Activated CD4-positive, alpha-beta T cell treated with anti-CD3 and anti-CD28 coated beads, Interleukin-10, Interleukin-2, amounts not matched to agents 100 ng/mL and 50 ng/mL, durations not matched to agents 16 hours and 8 hours (primary cell): Measurements from ENCODE around the gene CCL16.

ENCODE experiments used
- DNase-seq: peaks from one replicate; pipeline ENCODE4 v3.0.0-alpha.2; 2020

CCL16 gene

DNA sequence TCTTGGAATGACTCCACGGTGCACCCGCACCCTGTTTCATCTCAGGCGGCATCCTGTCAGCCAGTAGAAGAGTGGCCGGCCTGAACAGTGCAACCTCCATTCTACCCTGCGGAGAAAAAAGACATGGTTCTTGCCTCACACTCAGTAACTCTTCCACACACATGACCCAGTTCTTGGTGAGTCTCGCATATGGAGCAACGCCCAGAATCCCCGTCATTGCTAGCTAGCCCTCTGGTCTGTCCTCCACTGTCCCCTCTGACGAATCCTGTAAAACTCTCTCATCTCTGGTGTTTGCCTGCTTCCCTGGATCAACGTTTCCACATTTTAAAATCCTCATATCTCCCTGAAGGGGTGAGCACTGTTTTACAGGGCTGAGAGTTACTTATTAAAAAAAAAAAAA lies 46.5 kb downstream of the CCL16 start:
- DNase-seq: no peak

- DNase-seq: no peak
Observed at GRCh38 chr17:35932586-35932985, 48.7 kb downstream of the CCL16 start.

GRCh38 chr17:35931794-35932425 lies 49.4 kb downstream of the CCL16 start:
- no peak for DNase-seq

GRCh38 chr17:35930211-35931065 lies 50.9 kb downstream of the CCL16 start, which contains the start of gene RDM1:
Gene RDM1 (minus strand): TSS chr17:35930773. CDS start chr17:35930727, 46 bp downstream.
- DNase-seq: peak; percentile 94

DNA sequence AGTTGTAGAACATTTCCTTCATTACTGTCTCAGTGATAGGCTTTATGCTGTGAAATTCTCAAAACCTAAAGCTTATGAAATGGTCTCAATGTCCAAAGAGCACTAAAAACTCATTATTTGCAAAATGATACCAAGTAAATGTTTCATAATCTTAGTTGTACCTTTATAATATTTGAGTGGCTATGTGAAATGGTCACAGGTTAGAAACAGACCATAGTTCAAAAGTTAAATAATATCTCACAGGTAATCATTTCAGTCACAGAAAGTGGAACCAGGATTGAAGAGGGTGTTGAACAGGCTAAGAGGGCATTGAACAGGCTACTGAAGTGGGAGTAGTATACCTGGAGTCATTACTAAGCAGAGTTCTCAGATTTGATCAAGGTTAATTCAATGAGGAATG lies 53.6 kb downstream of the CCL16 start:
- no peak for DNase-seq
